AG04449 (cell line): Measurements from ENCODE around the gene ANO1.
"Not testable (repeated sequence)": the region's sequence is repeated elsewhere in the genome, so short reads cannot be mapped to it uniquely, and the experiment has no call there.

Experiments
- CTCF ChIA-PET: fragments of 350-600 bp; formaldehyde crosslinking; extraction: SDS; loops from one replicate; lab custom pipeline; 2021; ENCODE audit warnings: antibody characterized with exemption; lab: Yijun Ruan, JAX
- POLR2A ChIA-PET: fragments of 400-600, 350-600 bp; formaldehyde crosslinking; extraction: SDS; loops from one replicate; lab custom pipeline; 2020; ENCODE audit warnings: antibody characterized with exemption, inconsistent platforms; lab: Yijun Ruan, JAX
- DNase-seq: peaks from one replicate; pipeline ENCODE4 v3.0.0-alpha.2; 2010; ENCODE audit warnings: low read depth, low spot score
- H3K4me3 ChIP-seq: 2 replicates; pipeline ENCODE4 v1.5.1; 2011; ENCODE audit warnings: low read depth, mild to moderate bottlenecking, control low read depth, low read length
- CTCF ChIP-seq: IDR thresholded peaks from one replicate; pipeline ENCODE4 v1.5.1; 2011; ENCODE audit warnings: mild to moderate bottlenecking, moderate library complexity, low read length, control low read depth, inconsistent platforms; ENCODE audit not compliant: insufficient read depth; ENCODE audit errors: missing control alignments

Gene ANO1

GRCh38 chr11:70192666-70193410 lies 114.7 kb downstream of the ANO1 start:
- ChIA-PET POLR2A (no interaction called here), CTCF (interaction anchor here (0.8 to 2.9 kb wide), 16 partner anchors 7 to 509 kb away, joined by 3 to 26 read pairs (median 5); partner anchors contain the start of gene FADD)
- DNase-seq, result no peak
- no peak overlapping the region for H3K4me3 ChIP-seq
- no peak for TF ChIP-seq CTCF

GRCh38 chr11:70193411-70194292 lies 115.5 kb downstream of the ANO1 start:
- no peak overlapping the region for H3K4me3 ChIP-seq
- TF ChIP-seq CTCF, result no peak
- ChIA-PET POLR2A (no interaction called here), CTCF (interaction anchor here (2.9 kb wide), 1 partner anchor 275 kb away, joined by 26 read pairs; no protein-coding TSS in a partner anchor)
- no peak for DNase-seq

- no peak for DNase-seq
- CTCF ChIA-PET, result interaction anchor here (1.1 to 11.3 kb wide), 10 partner anchors 9 to 511 kb away, joined by 3 to 200 read pairs (median 6); no protein-coding TSS in a partner anchor
- POLR2A ChIA-PET, result no interaction called here
- H3K4me3 ChIP-seq, result no peak overlapping the region
- no peak for TF ChIP-seq CTCF
These were observed 117.0 kb downstream of the ANO1 start for GRCh38 chr11:70194792-70195791.

GRCh38 chr11:70200212-70200844 lies 122.2 kb downstream of the ANO1 start:
- no peak for DNase-seq
- CTCF ChIA-PET, result interaction anchor here (0.9 to 11.3 kb wide), 5 partner anchors 8 to 515 kb away, joined by 3 to 200 read pairs (median 5); no protein-coding TSS in a partner anchor
- POLR2A ChIA-PET, result no interaction called here
- no peak overlapping the region for H3K4me3 ChIP-seq
- no peak for TF ChIP-seq CTCF

GRCh38 chr11:70201047-70201446 lies 122.9 kb downstream of the ANO1 start:
- CTCF ChIA-PET, result interaction anchor here (1.1 to 11.3 kb wide), 4 partner anchors 9 to 311 kb away, joined by 3 to 200 read pairs (median 6); no protein-coding TSS in a partner anchor
- H3K4me3 ChIP-seq, DNase-seq, POLR2A ChIA-PET: not testable (repeated sequence)
